Testis (tissue), 3 donors: ENCODE measurements around the gene CCNY. TPM values are rescaled to one million over a fixed set of nuclear protein-coding genes. Genes with fewer than 3 reads are reported as not detected.

Experiments
- DNase-seq: peaks from one replicate; pipeline ENCODE4 v3.0.0-alpha.2; 2019
- H3K27ac ChIP-seq, 2 donors: fragments of 200-600 bp; sonication (generic); one replicate each; pipeline ENCODE4 v1.5.1; 2019
- H3K27me3 ChIP-seq: fragments of 200-600 bp; sonication (generic); one replicate; pipeline ENCODE4 v1.5.1; 2019
- H3K36me3 ChIP-seq: fragments of 200-600 bp; sonication (generic); one replicate; pipeline ENCODE4 v1.5.1; 2017; ENCODE audit warnings: low read depth; ENCODE audit errors: missing control alignments
- H3K4me1 ChIP-seq: fragments of 200-600 bp; sonication (generic); one replicate; pipeline ENCODE4 v1.5.1; 2019
- H3K4me3 ChIP-seq, 2 donors: fragments of 200-600 bp; sonication (generic); one replicate each; pipeline ENCODE4 v1.5.1; 2017 to 2019
- H3K9me3 ChIP-seq: fragments of 200-600 bp; sonication (generic); one replicate; pipeline ENCODE4 v1.5.1; 2017
- CTCF ChIP-seq, 3 experiments: fragments of 450-650 bp in 2 of 3; fragments of 200-600 bp in 1 of 3; sonication (generic) in 1 of 3; IDR thresholded peaks; one replicate each; pipeline ENCODE4 v1.5.1; 2016 to 2019; ENCODE audit warnings: antibody characterized with exemption in 3 of 3, mild to moderate bottlenecking in 2 of 3, moderate library complexity in 1 of 3
- POLR2A ChIP-seq: fragments of 450-650 bp; IDR thresholded peaks from one replicate; pipeline ENCODE4 v1.6.1; 2017; ENCODE audit warnings: antibody characterized with exemption, mild to moderate bottlenecking, moderate library complexity
- WGBS, 2 donors: methylation state at CpG; one replicate each; pipeline ENCODE4 v1.1.5; 2018; 5-methylcytosine and 5-hydroxymethylcytosine counted together
- intact Hi-C: fragments of 100-400 bp; cut with DNase I; formaldehyde crosslinking; loops from one replicate; pipeline ENCODE4 v1.15.1; 2023; ENCODE audit warnings: low total_unique reads
- polyA plus RNA-seq: library from polyadenylated mRNA; stranded (reverse); fragments of 350-450 nt; fragmentation: Illumina TruSeq; extraction: RNeasy Lipid Tissue Mini Kit (QIAGEN cat#74804); gene quantifications from one replicate; pipeline ENCODE4 v1.2.3, GENCODE V29; 2014; ENCODE audit warnings: low read depth, low replicate concordance; ENCODE audit not compliant: insufficient read depth
- total RNA-seq, 2 donors: library from RNA; depleted of rRNA; stranded (reverse); fragments of >200 nt; gene quantifications; one replicate each; pipeline ENCODE4 v1.2.3, GENCODE V29; 2016

Gene CCNY
- total and polyA plus RNA-seq, 3 donors from 2014 or later = 103 to 380 (median 132) TPM

- Histone ChIP-seq H3K27me3 (no peaks in the 10 kb centered on the region), H3K4me3 (no peak overlapping the region), H3K9me3 (no peaks in the 10 kb centered on the region), H3K27ac (no peak overlapping the region), H3K4me1 (peaks cover 3% of the 10 kb centered on the region), H3K36me3 (no peaks in the 10 kb centered on the region)
- DNase-seq = no peak
- TF ChIP-seq POLR2A (no peak), CTCF (IDR thresholded peaks at IDR 0.05) (no peak)
- intact Hi-C loops = no loop called here
- 88 to 93% methylated on average over 4 of the region's 4 CpGs for WGBS, 2 donors
Measured at GRCh38 chr10:35437829-35438228, 101.5 kb downstream of the CCNY start.

- H3K27me3 ChIP-seq = no peaks in the 10 kb centered on the region
- TF ChIP-seq POLR2A (no peak), CTCF (IDR thresholded peaks at IDR 0.05) (no peak)
- peaks cover 3% of the 10 kb centered on the region for H3K4me1 ChIP-seq
- H3K9me3 ChIP-seq = no peaks in the 10 kb centered on the region
- WGBS, 2 donors = 95 to 98% methylated on average over 3 of the region's 3 CpGs
- no peak overlapping the region for H3K4me3 ChIP-seq
- DNase-seq = no peak
- intact Hi-C loops = no loop called here
- no peak overlapping the region for H3K27ac ChIP-seq
- H3K36me3 ChIP-seq = no peaks in the 10 kb centered on the region
Measured at GRCh38 chr10:35438718-35439571, 102.6 kb downstream of the CCNY start.

GRCh38 chr10:35440016-35440415, 103.7 kb downstream of the CCNY start:
- no peak overlapping the region for H3K27ac ChIP-seq
- H3K27me3 ChIP-seq = no peaks in the 10 kb centered on the region
- H3K4me1 ChIP-seq = peaks cover 3% of the 10 kb centered on the region
- no peak overlapping the region for H3K4me3 ChIP-seq
- WGBS, 2 donors = 65 to 84% methylated on average over 2 of the region's 2 CpGs
- no peak for DNase-seq
- no peaks in the 10 kb centered on the region for H3K36me3 ChIP-seq
- no peaks in the 10 kb centered on the region for H3K9me3 ChIP-seq
- intact Hi-C loops = no loop called here
- TF ChIP-seq POLR2A (no peak), CTCF (IDR thresholded peaks at IDR 0.05) (no peak)

GRCh38 chr10:35442028-35442427, 105.7 kb downstream of the CCNY start:
- TF ChIP-seq CTCF (IDR thresholded peaks at IDR 0.05) (no peak), POLR2A (no peak)
- 83 to 95% methylated on average over 1 of the region's 1 CpG for WGBS, 2 donors
- no peak for DNase-seq
- Histone ChIP-seq H3K4me1 (peaks cover 6% of the 10 kb centered on the region), H3K27me3 (no peaks in the 10 kb centered on the region), H3K27ac (no peak overlapping the region), H3K9me3 (no peaks in the 10 kb centered on the region), H3K36me3 (no peaks in the 10 kb centered on the region), H3K4me3 (no peak overlapping the region)
- intact Hi-C loops = no loop called here

GRCh38 chr10:35442592-35442991, 106.3 kb downstream of the CCNY start:
- intact Hi-C loops = no loop called here
- TF ChIP-seq CTCF (IDR thresholded peaks at IDR 0.05) (no peak), POLR2A (no peak)
- Histone ChIP-seq H3K4me3 (no peak overlapping the region), H3K27me3 (no peaks in the 10 kb centered on the region), H3K4me1 (peaks cover 12% of the 10 kb centered on the region), H3K36me3 (no peaks in the 10 kb centered on the region), H3K27ac (no peak overlapping the region), H3K9me3 (no peaks in the 10 kb centered on the region)
- 92 to 97% methylated on average over 4 of the region's 4 CpGs for WGBS, 2 donors
- DNase-seq = no peak
